ENCODE measurements around the gene IGF2R.

IGF2R gene

GRCh38 chr6:160077024-160077423, 108.1 kb downstream of the IGF2R start:
- Histone ChIP-seq H3K9ac (ENCODE audit: low read length in 5 of 5) (no peak overlapping the region), H3K4me3 (ENCODE audit: low read depth in 1 of 5, low read length in 5 of 5) (no peak overlapping the region), H3K36me3 (ENCODE audit: control insufficient read depth in 5 of 5, insufficient read depth in 5 of 5, low read length in 5 of 5) (peaks cover 22 to 96% (median 93%) of the 10 kb centered on the region in 5 donors)

GRCh38 chr6:160077526-160077925, 108.6 kb downstream of the IGF2R start:
- Histone ChIP-seq H3K4me3 (ENCODE audit: low read depth in 1 of 5, low read length in 5 of 5) (no peak overlapping the region), H3K4me1 (ENCODE audit: control insufficient read depth in 5 of 5, insufficient read depth in 5 of 5, low read length in 5 of 5) (no peaks in the 10 kb centered on the region), H3K9me3 (ENCODE audit: control insufficient read depth in 5 of 5, low read length in 5 of 5) (no peaks in the 10 kb centered on the region), H3K9ac (ENCODE audit: low read length in 5 of 5) (no peak overlapping the region), H3K36me3 (ENCODE audit: control insufficient read depth in 5 of 5, insufficient read depth in 5 of 5, low read length in 5 of 5) (peaks cover 22 to 96% (median 90%) of the 10 kb centered on the region in 5 donors), H3K27me3 (ENCODE audit: control insufficient read depth in 5 of 5, insufficient read depth in 4 of 5, low read length in 5 of 5) (no peaks in the 10 kb centered on the region), H3K27ac (ENCODE audit: low read depth, low read length) (no peak overlapping the region)

More at GRCh38 chr6:160077024-160077423, 108.1 kb downstream of the IGF2R start:
- Histone ChIP-seq H3K4me1 (ENCODE audit: control insufficient read depth in 5 of 5, insufficient read depth in 5 of 5, low read length in 5 of 5) (no peaks in the 10 kb centered on the region), H3K27ac (ENCODE audit: low read depth, low read length) (no peak overlapping the region), H3K9me3 (ENCODE audit: control insufficient read depth in 5 of 5, low read length in 5 of 5) (no peaks in the 10 kb centered on the region), H3K27me3 (ENCODE audit: control insufficient read depth in 5 of 5, insufficient read depth in 4 of 5, low read length in 5 of 5) (no peaks in the 10 kb centered on the region)

- Histone ChIP-seq H3K27me3 (ENCODE audit: control insufficient read depth in 5 of 5, insufficient read depth in 4 of 5, low read length in 5 of 5) (no peaks in the 10 kb centered on the region), H3K4me1 (ENCODE audit: control insufficient read depth in 5 of 5, insufficient read depth in 5 of 5, low read length in 5 of 5) (no peaks in the 10 kb centered on the region), H3K9me3 (ENCODE audit: control insufficient read depth in 5 of 5, low read length in 5 of 5) (no peaks in the 10 kb centered on the region), H3K9ac (ENCODE audit: low read length in 5 of 5) (no peak overlapping the region), H3K4me3 (ENCODE audit: low read depth in 1 of 5, low read length in 5 of 5) (no peak overlapping the region), H3K27ac (ENCODE audit: low read depth, low read length) (no peak overlapping the region), H3K36me3 (ENCODE audit: control insufficient read depth in 5 of 5, insufficient read depth in 5 of 5, low read length in 5 of 5) (peaks cover 18 to 96% (median 87%) of the 10 kb centered on the region in 5 donors)
Measured at GRCh38 chr6:160078883-160079685, 110.2 kb downstream of the IGF2R start.

- no peak overlapping the region for H3K27ac ChIP-seq (ENCODE audit: low read depth, low read length)
- no peaks in the 10 kb centered on the region for H3K9me3 ChIP-seq (ENCODE audit: control insufficient read depth in 5 of 5, low read length in 5 of 5)
- H3K4me1 ChIP-seq (ENCODE audit: control insufficient read depth in 5 of 5, insufficient read depth in 5 of 5, low read length in 5 of 5) = no peaks in the 10 kb centered on the region
- no peak overlapping the region for H3K4me3 ChIP-seq (ENCODE audit: low read depth in 1 of 5, low read length in 5 of 5)
- no peaks in the 10 kb centered on the region for H3K27me3 ChIP-seq (ENCODE audit: control insufficient read depth in 5 of 5, insufficient read depth in 4 of 5, low read length in 5 of 5)
- peaks cover 17 to 96% (median 88%) of the 10 kb centered on the region in 5 donors for H3K36me3 ChIP-seq (ENCODE audit: control insufficient read depth in 5 of 5, insufficient read depth in 5 of 5, low read length in 5 of 5)
- H3K9ac ChIP-seq (ENCODE audit: low read length in 5 of 5) = no peak overlapping the region
Measured at GRCh38 chr6:160079686-160080043, 110.8 kb downstream of the IGF2R start.

GRCh38 chr6:160080097-160080496, 111.2 kb downstream of the IGF2R start:
- Histone ChIP-seq H3K9me3 (ENCODE audit: control insufficient read depth in 5 of 5, low read length in 5 of 5) (no peaks in the 10 kb centered on the region), H3K4me1 (ENCODE audit: control insufficient read depth in 5 of 5, insufficient read depth in 5 of 5, low read length in 5 of 5) (no peaks in the 10 kb centered on the region), H3K4me3 (ENCODE audit: low read depth in 1 of 5, low read length in 5 of 5) (no peak overlapping the region), H3K27me3 (ENCODE audit: control insufficient read depth in 5 of 5, insufficient read depth in 4 of 5, low read length in 5 of 5) (no peaks in the 10 kb centered on the region), H3K9ac (ENCODE audit: low read length in 5 of 5) (no peak overlapping the region), H3K27ac (ENCODE audit: low read depth, low read length) (no peak overlapping the region), H3K36me3 (ENCODE audit: control insufficient read depth in 5 of 5, insufficient read depth in 5 of 5, low read length in 5 of 5) (peaks cover 18 to 98% (median 88%) of the 10 kb centered on the region in 5 donors)

GRCh38 chr6:160081398-160081797, 112.5 kb downstream of the IGF2R start:
- Histone ChIP-seq H3K4me1 (ENCODE audit: control insufficient read depth in 5 of 5, insufficient read depth in 5 of 5, low read length in 5 of 5) (no peaks in the 10 kb centered on the region), H3K9me3 (ENCODE audit: control insufficient read depth in 5 of 5, low read length in 5 of 5) (no peaks in the 10 kb centered on the region), H3K27ac (ENCODE audit: low read depth, low read length) (no peak overlapping the region), H3K4me3 (ENCODE audit: low read depth in 1 of 5, low read length in 5 of 5) (no peak overlapping the region), H3K9ac (ENCODE audit: low read length in 5 of 5) (no peak overlapping the region), H3K36me3 (ENCODE audit: control insufficient read depth in 5 of 5, insufficient read depth in 5 of 5, low read length in 5 of 5) (peaks cover 12 to 98% (median 88%) of the 10 kb centered on the region in 5 donors), H3K27me3 (ENCODE audit: control insufficient read depth in 5 of 5, insufficient read depth in 4 of 5, low read length in 5 of 5) (no peaks in the 10 kb centered on the region)

GRCh38 chr6:160082627-160083026, 113.7 kb downstream of the IGF2R start:
- Histone ChIP-seq H3K9me3 (ENCODE audit: control insufficient read depth in 5 of 5, low read length in 5 of 5) (no peaks in the 10 kb centered on the region), H3K27ac (ENCODE audit: low read depth, low read length) (no peak overlapping the region), H3K27me3 (ENCODE audit: control insufficient read depth in 5 of 5, insufficient read depth in 4 of 5, low read length in 5 of 5) (no peaks in the 10 kb centered on the region), H3K4me3 (ENCODE audit: low read depth in 1 of 5, low read length in 5 of 5) (no peak overlapping the region), H3K36me3 (ENCODE audit: control insufficient read depth in 5 of 5, insufficient read depth in 5 of 5, low read length in 5 of 5) (peaks cover 8 to 98% (median 86%) of the 10 kb centered on the region in 5 donors), H3K4me1 (ENCODE audit: control insufficient read depth in 5 of 5, insufficient read depth in 5 of 5, low read length in 5 of 5) (no peaks in the 10 kb centered on the region), H3K9ac (ENCODE audit: low read length in 5 of 5) (no peak overlapping the region)

GRCh38 chr6:160084198-160084776, 115.4 kb downstream of the IGF2R start:
- peaks cover 7 to 97% (median 83%) of the 10 kb centered on the region in 5 donors for H3K36me3 ChIP-seq (ENCODE audit: control insufficient read depth in 5 of 5, insufficient read depth in 5 of 5, low read length in 5 of 5)
- H3K27me3 ChIP-seq (ENCODE audit: control insufficient read depth in 5 of 5, insufficient read depth in 4 of 5, low read length in 5 of 5) = no peaks in the 10 kb centered on the region
- no peak overlapping the region for H3K27ac ChIP-seq (ENCODE audit: low read depth, low read length)
- H3K9ac ChIP-seq (ENCODE audit: low read length in 5 of 5) = no peak overlapping the region
- no peak overlapping the region for H3K4me3 ChIP-seq (ENCODE audit: low read depth in 1 of 5, low read length in 5 of 5)
- H3K4me1 ChIP-seq (ENCODE audit: control insufficient read depth in 5 of 5, insufficient read depth in 5 of 5, low read length in 5 of 5) = peaks cover 0 to 2% (median 0%) of the 10 kb centered on the region in 5 donors
- no peaks in the 10 kb centered on the region for H3K9me3 ChIP-seq (ENCODE audit: control insufficient read depth in 5 of 5, low read length in 5 of 5)

GRCh38 chr6:160085226-160085625, 116.3 kb downstream of the IGF2R start:
- no peaks in the 10 kb centered on the region for H3K9me3 ChIP-seq (ENCODE audit: control insufficient read depth in 5 of 5, low read length in 5 of 5)
- H3K27ac ChIP-seq (ENCODE audit: low read depth, low read length) = no peak overlapping the region
- H3K9ac ChIP-seq (ENCODE audit: low read length in 5 of 5) = no peak overlapping the region
- H3K36me3 ChIP-seq (ENCODE audit: control insufficient read depth in 5 of 5, insufficient read depth in 5 of 5, low read length in 5 of 5) = peaks cover 11 to 97% (median 83%) of the 10 kb centered on the region in 5 donors
- H3K4me1 ChIP-seq (ENCODE audit: control insufficient read depth in 5 of 5, insufficient read depth in 5 of 5, low read length in 5 of 5) = peaks cover 0 to 2% (median 0%) of the 10 kb centered on the region in 5 donors
- H3K27me3 ChIP-seq (ENCODE audit: control insufficient read depth in 5 of 5, insufficient read depth in 4 of 5, low read length in 5 of 5) = no peaks in the 10 kb centered on the region
- no peak overlapping the region for H3K4me3 ChIP-seq (ENCODE audit: low read depth in 1 of 5, low read length in 5 of 5)

- H3K36me3 ChIP-seq (ENCODE audit: control insufficient read depth in 5 of 5, insufficient read depth in 5 of 5, low read length in 5 of 5) = peaks cover 15 to 99% (median 84%) of the 10 kb centered on the region in 5 donors
Measured at GRCh38 chr6:160085713-160086505, 117.0 kb downstream of the IGF2R start.

More at GRCh38 chr6:160085713-160086505, 117.0 kb downstream of the IGF2R start:
- Histone ChIP-seq H3K9me3 (ENCODE audit: control insufficient read depth in 5 of 5, low read length in 5 of 5) (no peaks in the 10 kb centered on the region), H3K27ac (ENCODE audit: low read depth, low read length) (no peak overlapping the region), H3K4me3 (ENCODE audit: low read depth in 1 of 5, low read length in 5 of 5) (no peak overlapping the region), H3K9ac (ENCODE audit: low read length in 5 of 5) (no peak overlapping the region), H3K4me1 (ENCODE audit: control insufficient read depth in 5 of 5, insufficient read depth in 5 of 5, low read length in 5 of 5) (peaks cover 0 to 2% (median 0%) of the 10 kb centered on the region in 5 donors), H3K27me3 (ENCODE audit: control insufficient read depth in 5 of 5, insufficient read depth in 4 of 5, low read length in 5 of 5) (no peaks in the 10 kb centered on the region)
